DOHH2 (cell line): Measurements from ENCODE around the gene TEKT3.

Experiments
- H3F3A ChIP-seq: fragments of 200-600 bp; sonication (generic), shearing (Covaris generic); 2 replicates; pipeline ENCODE4 v1.6.0; 2016; ENCODE audit warnings: antibody characterized with exemption, mild to moderate bottlenecking; ENCODE audit not compliant: control insufficient read depth, insufficient read depth
- H3K27ac ChIP-seq: fragments of 200-600 bp; sonication (generic); 2 replicates; pipeline ENCODE4 v1.5.1; 2014; ENCODE audit warnings: low read depth, mild to moderate bottlenecking, low read length, moderate library complexity
- H3K27me3 ChIP-seq: fragments of 200-600 bp; sonication (generic); 2 replicates; pipeline ENCODE4 v1.6.1; 2014; ENCODE audit warnings: mild to moderate bottlenecking, low read length, mixed read lengths; ENCODE audit not compliant: control insufficient read depth
- H3K36me3 ChIP-seq: fragments of 200-600 bp; sonication (generic); 2 replicates; pipeline ENCODE4 v1.6.1; 2014; ENCODE audit warnings: mild to moderate bottlenecking, low read length, moderate library complexity, mixed read lengths; ENCODE audit not compliant: control insufficient read depth
- H3K4me1 ChIP-seq: fragments of 200-600 bp; sonication (generic); 2 replicates; pipeline ENCODE4 v1.6.1; 2014; ENCODE audit warnings: mild to moderate bottlenecking, low read length, mixed read lengths; ENCODE audit not compliant: control insufficient read depth
- H3K4me2 ChIP-seq: fragments of 200-600 bp; sonication (generic); 2 replicates; pipeline ENCODE4 v1.6.0; 2014; ENCODE audit warnings: mild to moderate bottlenecking, low read length, moderate library complexity
- H3K4me3 ChIP-seq: fragments of 200-600 bp; sonication (generic); 2 replicates; pipeline ENCODE4 v1.5.1; 2014; ENCODE audit warnings: mild to moderate bottlenecking, low read length, mixed read lengths
- H3K79me2 ChIP-seq: fragments of 200-600 bp; sonication (generic); 2 replicates; pipeline ENCODE4 v1.6.1; 2014; ENCODE audit warnings: mild to moderate bottlenecking, low read length, mixed read lengths; ENCODE audit not compliant: control insufficient read depth
- H3K9me2 ChIP-seq: fragments of 200-600 bp; sonication (generic); replicated peaks from 2 replicates; pipeline ENCODE4 v1.6.1; 2014; ENCODE audit warnings: mild to moderate bottlenecking, low read length, mixed read lengths; ENCODE audit not compliant: control insufficient read depth
- H3K9me3 ChIP-seq: fragments of 200-600 bp; sonication (generic); 2 replicates; pipeline ENCODE4 v1.6.1; 2014; ENCODE audit warnings: antibody characterized with exemption, low read length, mixed read lengths; ENCODE audit not compliant: control insufficient read depth, insufficient read depth
- H4K20me1 ChIP-seq: fragments of 200-600 bp; sonication (generic); 2 replicates; pipeline ENCODE4 v1.6.0; 2014; ENCODE audit warnings: low read depth, mild to moderate bottlenecking, antibody characterized with exemption, low read length, moderate library complexity; ENCODE audit not compliant: control insufficient read depth, insufficient read depth
- EZH2phosphoT487 ChIP-seq: fragments of 200-600 bp; sonication (generic); IDR thresholded peaks from 2 replicates; pipeline ENCODE4 v1.6.1; 2017; ENCODE audit warnings: borderline replicate concordance, mild to moderate bottlenecking, antibody characterized with exemption, low read length, moderate library complexity, mixed read lengths
- TF ChIP-seq, protein P1 (sequence below): fragments of 200-600 bp; sonication (generic); IDR thresholded peaks from one replicate; pipeline ENCODE4 v1.5.1; 2014; ENCODE audit warnings: antibody characterized with exemption, mild to moderate bottlenecking, low read depth, low read length; ENCODE audit not compliant: poor library complexity, severe bottlenecking

TEKT3 gene

DNA sequence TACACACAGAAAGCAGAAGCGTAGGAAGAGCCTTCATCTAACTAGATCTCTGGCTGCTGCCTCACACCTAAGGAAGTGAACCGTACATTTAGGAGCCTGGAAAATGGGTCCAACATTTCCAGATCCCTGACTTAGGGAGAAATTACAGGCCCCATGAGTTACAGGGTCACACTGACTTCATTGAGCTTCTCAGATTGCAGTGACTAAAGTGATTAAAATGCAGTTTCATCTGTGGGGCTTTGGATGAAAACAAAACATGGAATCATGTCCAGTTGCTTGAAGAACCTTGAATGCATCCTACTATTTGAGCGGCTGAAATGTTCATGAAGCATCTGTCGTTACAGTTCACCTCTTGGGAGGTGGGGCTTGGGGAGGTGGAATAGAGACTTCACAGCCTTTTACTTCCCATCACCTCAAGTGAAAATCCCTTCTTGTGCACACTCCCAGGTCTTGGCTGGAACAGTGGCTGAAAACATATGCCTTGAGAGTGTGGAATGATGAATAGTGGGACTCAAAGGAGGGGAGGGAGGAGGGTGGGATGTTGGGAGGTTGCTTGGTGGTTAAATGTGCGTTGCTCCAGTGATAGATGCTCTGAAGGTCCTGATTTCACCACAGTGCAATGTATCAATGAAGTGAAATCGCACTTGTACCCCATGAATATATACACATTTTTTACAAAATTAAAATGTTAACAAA lies 19.7 kb downstream of the TEKT3 start:
- no peaks in the 10 kb centered on the region for H3K9me3 ChIP-seq
- no peaks in the 10 kb centered on the region for H3K27me3 ChIP-seq
- H3K36me3 ChIP-seq: no peaks in the 10 kb centered on the region
- H3K9me2 ChIP-seq: no peaks in the 10 kb centered on the region
- H4K20me1 ChIP-seq: no peaks in the 10 kb centered on the region
- no peak overlapping the region for H3K4me2 ChIP-seq
- H3K4me3 ChIP-seq: no peak overlapping the region
- no peak overlapping the region for H3K27ac ChIP-seq
- H3K79me2 ChIP-seq: no peaks in the 10 kb centered on the region
- TF ChIP-seq, protein P1, sequence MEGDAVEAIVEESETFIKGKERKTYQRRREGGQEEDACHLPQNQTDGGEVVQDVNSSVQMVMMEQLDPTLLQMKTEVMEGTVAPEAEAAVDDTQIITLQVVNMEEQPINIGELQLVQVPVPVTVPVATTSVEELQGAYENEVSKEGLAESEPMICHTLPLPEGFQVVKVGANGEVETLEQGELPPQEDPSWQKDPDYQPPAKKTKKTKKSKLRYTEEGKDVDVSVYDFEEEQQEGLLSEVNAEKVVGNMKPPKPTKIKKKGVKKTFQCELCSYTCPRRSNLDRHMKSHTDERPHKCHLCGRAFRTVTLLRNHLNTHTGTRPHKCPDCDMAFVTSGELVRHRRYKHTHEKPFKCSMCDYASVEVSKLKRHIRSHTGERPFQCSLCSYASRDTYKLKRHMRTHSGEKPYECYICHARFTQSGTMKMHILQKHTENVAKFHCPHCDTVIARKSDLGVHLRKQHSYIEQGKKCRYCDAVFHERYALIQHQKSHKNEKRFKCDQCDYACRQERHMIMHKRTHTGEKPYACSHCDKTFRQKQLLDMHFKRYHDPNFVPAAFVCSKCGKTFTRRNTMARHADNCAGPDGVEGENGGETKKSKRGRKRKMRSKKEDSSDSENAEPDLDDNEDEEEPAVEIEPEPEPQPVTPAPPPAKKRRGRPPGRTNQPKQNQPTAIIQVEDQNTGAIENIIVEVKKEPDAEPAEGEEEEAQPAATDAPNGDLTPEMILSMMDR: no peak
- TF ChIP-seq EZH2phosphoT487: no peak
- no peaks in the 10 kb centered on the region for H3F3A ChIP-seq
- H3K4me1 ChIP-seq: no peaks in the 10 kb centered on the region

- Histone ChIP-seq H3K27me3 (no peaks in the 10 kb centered on the region), H3K4me2 (no peak overlapping the region), H3K36me3 (no peaks in the 10 kb centered on the region), H3K4me3 (no peak overlapping the region), H3K9me2 (no peaks in the 10 kb centered on the region), H3K4me1 (no peaks in the 10 kb centered on the region), H4K20me1 (no peaks in the 10 kb centered on the region), H3K27ac (no peak overlapping the region), H3K79me2 (no peaks in the 10 kb centered on the region), H3K9me3 (no peaks in the 10 kb centered on the region), H3F3A (no peaks in the 10 kb centered on the region)
- TF ChIP-seq, protein P1: no peak
- no peak for TF ChIP-seq EZH2phosphoT487
Measured at GRCh38 chr17:15319452-15320010, 21.9 kb downstream of the TEKT3 start.

DNA sequence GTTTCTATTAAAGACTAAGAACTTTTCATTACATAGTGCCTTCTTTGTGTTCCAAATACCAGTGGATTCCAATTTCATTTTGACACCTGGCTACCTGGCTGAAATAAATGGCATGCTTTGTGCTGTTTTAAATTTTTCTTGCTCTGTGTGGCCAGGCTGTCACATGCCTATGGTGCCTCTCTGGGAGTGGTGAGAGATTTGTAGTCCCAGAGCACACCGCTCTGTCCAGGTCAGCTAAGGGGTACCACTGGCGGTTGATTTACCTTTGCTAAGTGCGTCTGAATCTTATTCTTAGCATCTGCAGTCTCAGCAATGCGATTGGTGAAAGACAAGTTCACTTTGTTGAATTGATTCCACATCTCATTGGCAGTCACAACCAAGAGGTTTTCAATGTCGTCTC lies 29.4 kb downstream of the TEKT3 start:
- no peaks in the 10 kb centered on the region for H4K20me1 ChIP-seq
- H3K27me3 ChIP-seq: no peaks in the 10 kb centered on the region
- no peaks in the 10 kb centered on the region for H3K9me3 ChIP-seq
- H3K36me3 ChIP-seq: no peaks in the 10 kb centered on the region
- no peaks in the 10 kb centered on the region for H3F3A ChIP-seq
- H3K4me3 ChIP-seq: no peak overlapping the region
- H3K79me2 ChIP-seq: no peaks in the 10 kb centered on the region
- TF ChIP-seq, protein P1: no peak
- TF ChIP-seq EZH2phosphoT487: no peak
- H3K4me1 ChIP-seq: no peaks in the 10 kb centered on the region
- H3K4me2 ChIP-seq: no peak overlapping the region
- no peaks in the 10 kb centered on the region for H3K9me2 ChIP-seq
- no peak overlapping the region for H3K27ac ChIP-seq
